ENCODE data around the gene DNER.

The DNER gene

GRCh38 chr2:229443546-229444268 lies 270.6 kb downstream of the DNER start:
- intact Hi-C loops (cut with micrococcal nuclease), result no loop called here

GRCh38 chr2:229443141-229443540 lies 271.2 kb downstream of the DNER start:
- no peaks in the 10 kb centered on the region for H3K9me3 Mint-ChIP-seq
- no peak overlapping the region for H3K27ac Mint-ChIP-seq
- peaks cover 13% of the 10 kb centered on the region for H3K4me1 Mint-ChIP-seq (ENCODE audit: low read depth)
- H3K4me3 Mint-ChIP-seq, result no peak overlapping the region
- H3K36me3 Mint-ChIP-seq (ENCODE audit: low read depth), result no peaks in the 10 kb centered on the region
- peaks cover 28% of the 10 kb centered on the region for H3K27me3 Mint-ChIP-seq
- intact Hi-C loops (cut with micrococcal nuclease), result no loop called here

More at GRCh38 chr2:229443546-229444268, 270.6 kb downstream of the DNER start:
- Mint-ChIP-seq H3K9me3 (no peaks in the 10 kb centered on the region), H3K36me3 (ENCODE audit: low read depth) (no peaks in the 10 kb centered on the region), H3K4me1 (ENCODE audit: low read depth) (peaks cover 13% of the 10 kb centered on the region), H3K4me3 (no peak overlapping the region), H3K27ac (no peak overlapping the region), H3K27me3 (peaks cover 28% of the 10 kb centered on the region)

DNA sequence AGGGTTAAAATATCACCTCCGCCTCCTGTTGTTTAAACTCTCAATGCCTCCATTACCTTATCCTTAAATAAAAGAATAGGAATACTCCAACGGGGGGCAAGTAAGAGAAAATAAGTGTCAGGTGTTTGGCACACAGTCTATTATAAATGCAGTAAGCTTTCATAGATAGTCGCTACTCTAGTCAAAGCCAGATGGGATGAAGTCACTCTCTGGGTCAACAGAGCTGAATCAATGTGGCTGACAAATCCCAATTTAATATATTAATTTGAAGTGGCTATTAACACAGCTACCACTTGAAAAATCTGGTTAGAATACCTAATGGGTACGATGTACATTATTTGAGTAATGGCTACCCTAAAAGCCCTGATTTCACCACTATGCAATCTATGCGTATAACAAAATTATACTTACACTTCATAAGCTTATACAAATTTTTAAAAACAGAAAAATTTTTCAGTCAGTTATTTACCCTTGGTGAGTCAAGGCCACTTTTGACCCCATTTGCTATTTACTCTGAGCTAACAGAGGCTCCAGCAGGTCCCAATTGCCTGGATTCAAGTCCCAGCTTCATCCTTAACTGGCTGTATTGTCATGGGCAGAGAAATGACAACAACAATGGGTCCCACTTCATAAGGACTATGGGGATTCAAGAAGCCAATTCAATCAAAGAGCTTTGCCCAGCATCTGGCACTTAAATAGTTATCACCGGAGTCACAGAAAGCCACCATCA lies 275.8 kb downstream of the DNER start:
- Mint-ChIP-seq H3K27ac (no peak overlapping the region), H3K4me1 (ENCODE audit: low read depth) (no peaks in the 10 kb centered on the region), H3K9me3 (no peaks in the 10 kb centered on the region), H3K27me3 (peaks cover 41% of the 10 kb centered on the region), H3K4me3 (no peak overlapping the region), H3K36me3 (ENCODE audit: low read depth) (no peaks in the 10 kb centered on the region)
- intact Hi-C loops (cut with micrococcal nuclease), result no loop called here

DNA sequence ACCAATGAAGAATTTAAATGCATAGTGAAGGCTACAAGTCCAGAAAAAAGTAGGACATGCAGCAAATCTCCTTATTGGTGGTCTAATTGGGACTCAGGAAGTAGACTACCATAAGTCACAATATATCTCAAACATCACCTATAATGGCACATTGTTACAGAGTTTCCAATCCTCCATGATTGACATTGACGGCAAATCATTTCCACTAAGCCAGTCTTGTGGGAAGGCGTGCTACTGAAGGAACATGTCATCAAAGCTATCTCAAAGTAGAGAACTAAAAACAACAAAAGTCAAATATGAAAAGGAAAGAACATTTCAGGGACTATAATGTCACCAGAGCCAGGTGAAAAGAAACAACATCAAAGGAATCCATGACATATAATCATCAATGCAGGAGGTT lies 276.9 kb downstream of the DNER start:
- intact Hi-C loops (cut with micrococcal nuclease), result no loop called here
- Mint-ChIP-seq H3K36me3 (ENCODE audit: low read depth) (no peaks in the 10 kb centered on the region), H3K4me1 (ENCODE audit: low read depth) (no peaks in the 10 kb centered on the region)

DNA sequence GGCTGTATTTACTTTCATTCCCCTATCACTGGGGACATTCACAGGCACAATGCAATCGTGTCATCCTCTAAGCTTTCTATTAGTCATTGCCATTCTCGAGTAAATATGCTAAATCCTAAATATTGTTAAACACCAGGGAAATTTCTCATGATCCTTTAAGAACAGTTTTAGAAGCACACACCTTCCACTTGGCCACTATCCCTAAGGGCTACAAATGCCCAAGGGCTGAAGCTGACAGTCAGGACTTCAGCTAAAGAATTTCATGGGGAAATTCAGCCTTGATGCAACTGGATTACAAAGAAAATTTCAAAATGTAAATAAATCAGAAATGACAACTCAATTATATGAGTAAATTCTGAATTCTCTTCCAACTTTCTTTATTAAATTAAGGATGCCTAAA lies 280.2 kb downstream of the DNER start:
- no peaks in the 10 kb centered on the region for H3K36me3 Mint-ChIP-seq (ENCODE audit: low read depth)
- no peak overlapping the region for H3K27ac Mint-ChIP-seq
- H3K27me3 Mint-ChIP-seq, result peaks cover 35% of the 10 kb centered on the region
- intact Hi-C loops (cut with micrococcal nuclease), result loop anchor here (5.0 kb wide), 1 partner anchor 153 kb away; no protein-coding TSS in a partner anchor
- no peaks in the 10 kb centered on the region for H3K4me1 Mint-ChIP-seq (ENCODE audit: low read depth)
- H3K4me3 Mint-ChIP-seq, result no peak overlapping the region
- no peaks in the 10 kb centered on the region for H3K9me3 Mint-ChIP-seq

More for the DNA sequence above, 276.9 kb downstream of the DNER start:
- H3K9me3 Mint-ChIP-seq, result no peaks in the 10 kb centered on the region
- no peak overlapping the region for H3K4me3 Mint-ChIP-seq
- H3K27me3 Mint-ChIP-seq, result peaks cover 50% of the 10 kb centered on the region
- no peak overlapping the region for H3K27ac Mint-ChIP-seq

DNA sequence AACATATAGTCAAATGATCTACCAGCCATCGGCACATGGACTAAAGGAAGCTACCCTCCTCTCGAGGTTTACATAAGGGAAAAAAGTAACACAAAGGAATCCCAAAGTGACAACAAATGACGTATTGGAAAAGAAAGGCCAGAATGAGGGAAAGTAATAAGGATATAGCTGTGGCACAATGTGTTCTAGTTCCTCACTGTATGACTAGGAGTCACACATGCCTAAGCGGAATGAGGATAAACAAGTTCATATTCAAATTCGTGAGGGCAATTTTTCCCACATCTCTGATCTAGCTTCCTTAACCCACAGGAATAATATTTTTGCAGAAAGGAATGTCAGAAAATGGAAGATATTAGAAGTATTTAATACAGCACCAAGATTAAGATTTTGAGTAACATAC lies 281.0 kb downstream of the DNER start:
- no peak overlapping the region for H3K4me3 Mint-ChIP-seq
- H3K4me1 Mint-ChIP-seq (ENCODE audit: low read depth), result no peaks in the 10 kb centered on the region
- H3K27me3 Mint-ChIP-seq, result peaks cover 39% of the 10 kb centered on the region
- intact Hi-C loops (cut with micrococcal nuclease), result loop anchor here (5.0 kb wide), 1 partner anchor 154 kb away; no protein-coding TSS in a partner anchor
- no peaks in the 10 kb centered on the region for H3K36me3 Mint-ChIP-seq (ENCODE audit: low read depth)
- H3K27ac Mint-ChIP-seq, result no peak overlapping the region
- no peaks in the 10 kb centered on the region for H3K9me3 Mint-ChIP-seq

DNA sequence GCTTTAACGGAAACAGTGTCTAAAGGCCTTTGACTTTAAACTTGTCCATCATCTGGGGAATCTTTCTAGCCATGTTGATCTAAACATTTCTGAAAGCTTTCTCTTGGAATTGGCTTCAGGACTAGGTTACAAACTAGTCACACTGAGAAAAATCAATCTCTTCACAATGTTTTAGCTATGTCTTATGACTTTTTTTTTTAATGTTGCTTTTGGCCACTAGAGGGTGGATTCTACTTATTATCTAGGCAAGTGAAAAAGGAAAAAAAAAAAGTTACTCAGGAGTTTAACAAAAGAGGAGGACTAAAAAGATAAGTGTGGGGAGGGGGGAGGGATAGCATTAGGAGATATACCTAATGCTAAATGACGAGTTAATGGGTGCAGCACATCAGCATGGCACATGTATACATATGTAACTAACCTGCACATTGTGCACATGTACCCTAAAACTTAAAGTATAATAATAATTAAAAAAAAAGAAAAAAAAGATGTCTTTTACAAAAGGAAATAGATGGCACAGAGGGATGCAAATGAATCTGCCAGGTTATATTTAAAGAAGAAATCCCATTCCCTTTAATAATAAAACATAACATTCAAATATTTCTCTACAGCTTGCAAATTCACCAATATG lies 282.9 kb downstream of the DNER start:
- Mint-ChIP-seq H3K27me3 (peaks cover 34% of the 10 kb centered on the region), H3K4me3 (no peak overlapping the region), H3K4me1 (ENCODE audit: low read depth) (no peaks in the 10 kb centered on the region), H3K27ac (no peak overlapping the region), H3K9me3 (no peaks in the 10 kb centered on the region), H3K36me3 (ENCODE audit: low read depth) (no peaks in the 10 kb centered on the region)
- intact Hi-C loops (cut with micrococcal nuclease), result loop anchor here (5.0 kb wide), 1 partner anchor 156 kb away; no protein-coding TSS in a partner anchor

DNA sequence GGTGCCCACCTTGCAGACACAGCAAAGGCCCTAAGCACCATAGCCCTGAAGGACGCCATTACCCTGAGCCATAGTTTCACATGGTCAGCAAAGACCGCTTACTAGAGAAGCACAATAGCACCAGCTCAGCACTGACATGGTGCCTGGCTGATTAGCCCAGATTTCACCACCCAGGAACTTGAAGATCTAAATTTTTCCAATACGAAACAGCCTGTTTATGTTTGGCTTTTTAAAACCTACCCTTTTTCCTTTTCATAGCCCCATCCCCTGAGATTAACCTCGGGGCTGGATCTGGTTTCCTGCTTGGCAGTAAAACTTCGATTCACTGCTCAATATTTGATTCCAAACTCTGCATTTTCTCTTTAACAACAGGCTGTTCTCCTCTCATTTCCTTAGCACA lies 284.8 kb downstream of the DNER start:
- intact Hi-C loops (cut with micrococcal nuclease), result no loop called here
- peaks cover 7% of the 10 kb centered on the region for H3K9me3 Mint-ChIP-seq
- H3K36me3 Mint-ChIP-seq (ENCODE audit: low read depth), result no peaks in the 10 kb centered on the region
- no peak overlapping the region for H3K27ac Mint-ChIP-seq
- H3K27me3 Mint-ChIP-seq, result peaks cover 28% of the 10 kb centered on the region
- H3K4me3 Mint-ChIP-seq, result no peak overlapping the region
- no peaks in the 10 kb centered on the region for H3K4me1 Mint-ChIP-seq (ENCODE audit: low read depth)

DNA sequence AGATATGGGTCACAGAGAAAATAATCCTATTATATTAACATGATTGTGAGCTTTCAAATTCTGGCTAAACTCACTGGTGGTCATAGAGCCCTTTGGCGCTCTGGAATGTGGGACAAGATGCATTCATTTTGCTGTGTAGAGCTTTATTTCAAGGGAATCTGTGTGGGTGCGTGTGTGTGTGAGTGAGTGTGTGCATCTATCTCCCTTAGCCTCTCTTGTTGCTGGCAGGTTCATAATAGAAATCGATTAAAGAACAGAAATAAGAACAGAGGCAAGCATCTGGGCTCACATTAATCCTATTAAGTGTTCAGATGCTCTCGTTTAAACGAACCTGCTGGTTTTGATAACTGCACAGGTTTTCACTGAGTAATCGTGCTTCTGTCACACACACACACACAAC lies 287.9 kb downstream of the DNER start:
- H3K9me3 Mint-ChIP-seq, result peaks cover 19% of the 10 kb centered on the region
- no peaks in the 10 kb centered on the region for H3K36me3 Mint-ChIP-seq (ENCODE audit: low read depth)
- no peaks in the 10 kb centered on the region for H3K4me1 Mint-ChIP-seq (ENCODE audit: low read depth)
- peaks cover 26% of the 10 kb centered on the region for H3K27me3 Mint-ChIP-seq
- no peak overlapping the region for H3K4me3 Mint-ChIP-seq
- H3K27ac Mint-ChIP-seq, result no peak overlapping the region
- intact Hi-C loops (cut with micrococcal nuclease), result no loop called here

GRCh38 chr2:229425598-229425997 lies 288.8 kb downstream of the DNER start:
- Mint-ChIP-seq H3K27ac (no peak overlapping the region), H3K4me1 (ENCODE audit: low read depth) (peaks cover 3% of the 10 kb centered on the region), H3K36me3 (ENCODE audit: low read depth) (no peaks in the 10 kb centered on the region), H3K27me3 (peaks cover 27% of the 10 kb centered on the region), H3K4me3 (no peak overlapping the region), H3K9me3 (peaks cover 19% of the 10 kb centered on the region)
- intact Hi-C loops (cut with micrococcal nuclease), result no loop called here

GRCh38 chr2:229422063-229422462 lies 292.3 kb downstream of the DNER start:
- Mint-ChIP-seq H3K36me3 (ENCODE audit: low read depth) (no peaks in the 10 kb centered on the region), H3K9me3 (peaks cover 19% of the 10 kb centered on the region), H3K4me1 (ENCODE audit: low read depth) (peaks cover 20% of the 10 kb centered on the region), H3K27ac (no peak overlapping the region), H3K4me3 (no peak overlapping the region), H3K27me3 (peaks cover 28% of the 10 kb centered on the region)
- intact Hi-C loops (cut with micrococcal nuclease), result no loop called here

GRCh38 chr2:229419158-229419557 lies 295.2 kb downstream of the DNER start:
- Mint-ChIP-seq H3K27me3 (peaks cover 26% of the 10 kb centered on the region), H3K9me3 (peaks cover 8% of the 10 kb centered on the region), H3K4me1 (ENCODE audit: low read depth) (peaks cover 43% of the 10 kb centered on the region), H3K27ac (no peak overlapping the region), H3K36me3 (ENCODE audit: low read depth) (no peaks in the 10 kb centered on the region), H3K4me3 (no peak overlapping the region)
- intact Hi-C loops (cut with micrococcal nuclease), result no loop called here

- no peaks in the 10 kb centered on the region for H3K36me3 Mint-ChIP-seq (ENCODE audit: low read depth)
- H3K9me3 Mint-ChIP-seq, result no peaks in the 10 kb centered on the region
- intact Hi-C loops (cut with micrococcal nuclease), result loop anchor here (2.0 kb wide), 1 partner anchor 87 kb away; no protein-coding TSS in a partner anchor
- H3K4me3 Mint-ChIP-seq, result no peak overlapping the region
- no peak overlapping the region for H3K27ac Mint-ChIP-seq
- H3K4me1 Mint-ChIP-seq (ENCODE audit: low read depth), result peaks cover 49% of the 10 kb centered on the region
- H3K27me3 Mint-ChIP-seq, result peaks cover 25% of the 10 kb centered on the region
Measured at GRCh38 chr2:229417916-229418315, 296.4 kb downstream of the DNER start.

DNA sequence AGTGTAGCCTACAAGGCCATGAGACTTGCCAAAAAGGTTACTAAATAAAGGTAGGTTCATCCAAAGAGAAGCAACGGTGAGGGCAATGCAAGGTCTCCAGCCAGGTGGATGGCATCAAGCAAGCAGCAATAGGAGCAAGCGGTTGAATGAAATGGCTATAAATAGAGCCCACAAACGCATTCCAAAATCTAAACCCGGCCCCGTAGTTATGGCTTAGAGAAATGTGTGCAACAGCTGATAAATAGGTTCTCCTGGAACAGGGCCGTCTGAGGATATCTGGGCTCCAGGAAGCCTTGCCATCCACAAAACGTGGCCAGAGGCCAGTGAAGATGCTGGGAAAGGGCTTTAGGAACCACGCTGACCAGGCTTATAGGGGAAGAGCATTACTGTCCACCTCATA lies 297.2 kb downstream of the DNER start:
- H3K27me3 Mint-ChIP-seq, result peaks cover 23% of the 10 kb centered on the region
- H3K27ac Mint-ChIP-seq, result peak overlapping the region; percentile 83
- peaks cover 55% of the 10 kb centered on the region for H3K4me1 Mint-ChIP-seq (ENCODE audit: low read depth)
- H3K9me3 Mint-ChIP-seq, result no peaks in the 10 kb centered on the region
- no peaks in the 10 kb centered on the region for H3K36me3 Mint-ChIP-seq (ENCODE audit: low read depth)
- intact Hi-C loops (cut with micrococcal nuclease), result loop anchor here (2.0 kb wide), 1 partner anchor 86 kb away; no protein-coding TSS in a partner anchor
- H3K4me3 Mint-ChIP-seq, result no peak overlapping the region

All from dendritic cell treated with granulocyte-macrophage colony-stimulating factor and Interleukin-4, amounts not matched to agents 40 ng/mL and 50 ng/mL, for 4 days (primary cell).